ENCODE data around the gene PLXNA2. TPM values are rescaled to one million over a fixed set of nuclear protein-coding genes. Genes with fewer than 3 reads are reported as not detected.

The PLXNA2 gene
- total and polyA plus RNA-seq, 5 donors from 2014 or later = 0.02 to 0.62 (median 0.16) TPM; not detected in 2

DNA sequence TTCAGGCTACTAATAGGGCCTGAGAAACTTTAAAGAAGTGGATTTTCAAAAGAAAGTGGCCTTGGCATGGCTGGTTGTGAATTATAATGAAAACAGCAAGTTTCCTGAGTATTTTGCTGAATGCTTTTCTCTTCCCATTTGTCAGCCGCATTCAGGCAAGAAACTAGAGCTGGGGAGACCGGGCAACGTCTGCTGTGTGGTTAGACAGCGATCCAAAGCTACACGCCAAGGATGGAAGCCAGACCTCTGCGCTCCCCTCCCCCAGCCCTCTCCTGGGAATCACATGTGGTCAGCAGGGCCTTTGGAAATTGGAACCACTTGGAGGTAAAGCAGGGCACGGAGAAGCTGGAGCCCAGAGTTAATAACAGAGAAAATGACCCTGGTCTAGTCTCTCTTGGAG lies 219.2 kb downstream of the PLXNA2 start:
- Mint-ChIP-seq H3K4me3 (no peak overlapping the region), H3K4me1 (no peaks in the 10 kb centered on the region), H3K27ac (no peak overlapping the region), H3K27me3 (peaks cover 9% of the 10 kb centered on the region), H3K9me3 (no peaks in the 10 kb centered on the region), H3K36me3 (no peaks in the 10 kb centered on the region)
- no peaks in the 10 kb centered on the region for H3K4me1 ChIP-seq (ENCODE audit: control insufficient read depth, insufficient read depth, low read length, poor library complexity, severe bottlenecking)
- ATAC-seq (ENCODE audit: low read depth in 2 of 2) = no peak
- peaks cover 2% of the 10 kb centered on the region for H3K27me3 ChIP-seq (ENCODE audit: control insufficient read depth, insufficient read depth, low read length)
- H3K9me3 ChIP-seq (ENCODE audit: control insufficient read depth in 2 of 2, low read length in 2 of 2) = no peaks in the 10 kb centered on the region
- no peak for DNase-seq
- no peaks in the 10 kb centered on the region for H3K36me3 ChIP-seq (ENCODE audit: control insufficient read depth, insufficient read depth, low read length)
- no peak overlapping the region for H3K27ac ChIP-seq (ENCODE audit: insufficient read depth, low read length, poor library complexity, severe bottlenecking)
- H3K4me3 ChIP-seq (ENCODE audit: low read depth, low read length) = no peak overlapping the region

DNA sequence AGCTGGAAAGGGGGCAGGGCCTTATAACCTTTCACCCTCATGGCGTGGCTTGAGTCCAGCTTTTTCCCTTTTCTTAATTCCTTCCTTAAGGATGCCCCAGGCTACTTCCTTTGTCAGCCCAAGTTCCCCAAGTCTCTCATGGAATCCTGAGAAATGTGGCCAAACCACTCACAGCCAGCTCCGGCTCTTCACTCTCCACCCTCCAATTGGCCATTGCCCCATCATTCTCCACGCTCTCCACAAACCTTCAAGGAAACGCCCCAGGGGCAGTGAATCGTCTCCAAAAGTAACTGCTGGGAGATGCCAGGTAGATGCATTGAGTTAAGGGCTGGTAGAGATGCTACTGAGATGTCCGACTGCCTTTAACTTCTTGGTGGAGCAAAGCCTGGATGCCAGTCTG lies 219.8 kb downstream of the PLXNA2 start:
- DNase-seq = no peak
- H3K27me3 ChIP-seq (ENCODE audit: control insufficient read depth, insufficient read depth, low read length) = peaks cover 2% of the 10 kb centered on the region
- no peak for ATAC-seq (ENCODE audit: low read depth in 2 of 2)
- H3K27ac Mint-ChIP-seq = no peak overlapping the region
- H3K9me3 ChIP-seq (ENCODE audit: control insufficient read depth in 2 of 2, low read length in 2 of 2) = no peaks in the 10 kb centered on the region
- H3K4me3 Mint-ChIP-seq = no peak overlapping the region
- H3K36me3 Mint-ChIP-seq = no peaks in the 10 kb centered on the region
- no peaks in the 10 kb centered on the region for H3K36me3 ChIP-seq (ENCODE audit: control insufficient read depth, insufficient read depth, low read length)
- H3K27me3 Mint-ChIP-seq = peaks cover 4% of the 10 kb centered on the region
- H3K4me1 ChIP-seq (ENCODE audit: control insufficient read depth, insufficient read depth, low read length, poor library complexity, severe bottlenecking) = no peaks in the 10 kb centered on the region
- H3K4me1 Mint-ChIP-seq = no peaks in the 10 kb centered on the region
- H3K27ac ChIP-seq (ENCODE audit: insufficient read depth, low read length, poor library complexity, severe bottlenecking) = no peak overlapping the region
- H3K9me3 Mint-ChIP-seq = no peaks in the 10 kb centered on the region
- H3K4me3 ChIP-seq (ENCODE audit: low read depth, low read length) = no peak overlapping the region

DNA sequence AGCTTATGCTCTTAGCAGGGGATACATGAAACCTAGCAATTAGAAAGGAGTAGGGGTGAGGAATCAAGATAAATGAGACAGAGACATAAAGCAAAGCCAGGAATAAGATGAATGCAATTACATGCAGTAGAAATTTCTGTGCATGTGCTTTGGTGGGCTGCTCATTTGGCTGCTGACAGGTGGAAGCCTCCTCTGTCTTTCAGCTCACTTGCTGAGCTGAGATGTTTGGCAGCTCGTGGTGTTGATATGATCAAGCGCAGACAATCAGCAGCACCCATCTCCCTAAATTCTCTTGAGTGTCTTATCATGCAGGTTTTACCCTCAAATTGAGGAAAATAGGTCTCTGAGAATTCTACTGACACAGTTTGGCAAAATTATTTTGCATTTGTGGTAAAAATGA lies 224.9 kb downstream of the PLXNA2 start:
- Histone ChIP-seq H3K27ac (ENCODE audit: insufficient read depth, low read length, poor library complexity, severe bottlenecking) (no peak overlapping the region), H3K36me3 (ENCODE audit: control insufficient read depth, insufficient read depth, low read length) (no peaks in the 10 kb centered on the region), H3K27me3 (ENCODE audit: control insufficient read depth, insufficient read depth, low read length) (peaks cover 2% of the 10 kb centered on the region), H3K4me3 (ENCODE audit: low read depth, low read length) (no peak overlapping the region), H3K4me1 (ENCODE audit: control insufficient read depth, insufficient read depth, low read length, poor library complexity, severe bottlenecking) (no peaks in the 10 kb centered on the region), H3K9me3 (ENCODE audit: control insufficient read depth in 2 of 2, low read length in 2 of 2) (no peaks in the 10 kb centered on the region)
- peaks cover 0 to 2% (median 0%) of the 10 kb centered on the region in 7 donors for H3K9me3 Mint-ChIP-seq
- no peaks in the 10 kb centered on the region for H3K36me3 Mint-ChIP-seq
- H3K27ac Mint-ChIP-seq = no peak overlapping the region
- ATAC-seq (ENCODE audit: low read depth in 2 of 2) = no peak
- H3K4me1 Mint-ChIP-seq = no peaks in the 10 kb centered on the region
- H3K4me3 Mint-ChIP-seq = no peak overlapping the region
- DNase-seq = no peak
- peaks cover 4% of the 10 kb centered on the region for H3K27me3 Mint-ChIP-seq

DNA sequence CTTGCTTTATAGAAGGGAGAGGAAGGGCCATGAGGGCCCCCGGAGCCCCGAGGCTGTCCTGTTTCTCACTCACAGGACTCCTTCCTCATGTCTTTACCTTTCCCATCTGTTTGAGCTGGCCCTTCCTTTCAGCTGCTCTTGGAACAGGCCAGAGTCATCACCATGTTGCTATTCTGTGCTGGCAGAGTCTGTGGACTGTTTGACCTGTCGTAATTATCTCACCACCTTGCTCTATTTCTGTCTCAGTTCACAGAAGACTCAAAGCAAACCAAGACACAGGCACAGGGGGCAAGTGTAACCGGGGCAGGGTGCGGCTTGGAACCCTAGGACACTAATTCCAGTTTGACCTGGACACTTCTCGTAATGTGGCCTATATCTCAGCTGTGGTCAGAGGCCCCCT lies 228.9 kb downstream of the PLXNA2 start:
- Histone ChIP-seq H3K9me3 (ENCODE audit: control insufficient read depth in 2 of 2, low read length in 2 of 2) (no peaks in the 10 kb centered on the region), H3K4me3 (ENCODE audit: low read depth, low read length) (no peak overlapping the region), H3K27me3 (ENCODE audit: control insufficient read depth, insufficient read depth, low read length) (no peaks in the 10 kb centered on the region), H3K4me1 (ENCODE audit: control insufficient read depth, insufficient read depth, low read length, poor library complexity, severe bottlenecking) (no peaks in the 10 kb centered on the region), H3K36me3 (ENCODE audit: control insufficient read depth, insufficient read depth, low read length) (no peaks in the 10 kb centered on the region), H3K27ac (ENCODE audit: insufficient read depth, low read length, poor library complexity, severe bottlenecking) (no peak overlapping the region)
- Mint-ChIP-seq H3K27me3 (peaks cover 5% of the 10 kb centered on the region), H3K27ac (no peak overlapping the region), H3K9me3 (peaks cover 0 to 3% (median 0%) of the 10 kb centered on the region in 7 donors), H3K36me3 (no peaks in the 10 kb centered on the region), H3K4me3 (no peak overlapping the region), H3K4me1 (no peaks in the 10 kb centered on the region)
- no peak for DNase-seq
- ATAC-seq (ENCODE audit: low read depth in 2 of 2) = no peak

DNA sequence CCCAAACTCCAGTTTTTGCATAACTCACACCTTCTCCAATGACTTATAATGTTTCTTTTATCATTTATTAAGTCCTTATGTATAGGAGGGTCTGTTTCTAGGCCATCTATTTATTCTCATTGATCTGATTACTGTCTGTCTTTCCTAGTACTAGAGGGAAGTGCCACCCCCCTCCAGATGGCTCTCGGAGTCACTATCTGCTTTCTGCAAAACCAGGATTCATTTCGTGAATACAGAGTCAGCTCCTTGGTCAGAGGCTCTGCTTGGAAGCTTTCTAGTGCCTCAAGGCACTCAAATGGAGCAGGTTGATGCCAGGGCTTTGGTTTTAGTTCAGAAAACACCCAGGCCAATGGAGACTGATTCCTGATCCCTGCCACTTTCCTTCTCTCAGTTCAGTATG lies 231.0 kb downstream of the PLXNA2 start:
- Mint-ChIP-seq H3K4me1 (no peaks in the 10 kb centered on the region), H3K4me3 (no peak overlapping the region), H3K9me3 (peaks cover 0 to 2% (median 0%) of the 10 kb centered on the region in 7 donors), H3K27me3 (peaks cover 5% of the 10 kb centered on the region), H3K27ac (no peak overlapping the region), H3K36me3 (no peaks in the 10 kb centered on the region)
- DNase-seq (no peak), ATAC-seq (ENCODE audit: low read depth in 2 of 2) (no peak)
- Histone ChIP-seq H3K4me1 (ENCODE audit: control insufficient read depth, insufficient read depth, low read length, poor library complexity, severe bottlenecking) (no peaks in the 10 kb centered on the region), H3K27me3 (ENCODE audit: control insufficient read depth, insufficient read depth, low read length) (no peaks in the 10 kb centered on the region), H3K9me3 (ENCODE audit: control insufficient read depth in 2 of 2, low read length in 2 of 2) (no peaks in the 10 kb centered on the region), H3K27ac (ENCODE audit: insufficient read depth, low read length, poor library complexity, severe bottlenecking) (no peak overlapping the region), H3K4me3 (ENCODE audit: low read depth, low read length) (no peak overlapping the region), H3K36me3 (ENCODE audit: control insufficient read depth, insufficient read depth, low read length) (no peaks in the 10 kb centered on the region)

DNA sequence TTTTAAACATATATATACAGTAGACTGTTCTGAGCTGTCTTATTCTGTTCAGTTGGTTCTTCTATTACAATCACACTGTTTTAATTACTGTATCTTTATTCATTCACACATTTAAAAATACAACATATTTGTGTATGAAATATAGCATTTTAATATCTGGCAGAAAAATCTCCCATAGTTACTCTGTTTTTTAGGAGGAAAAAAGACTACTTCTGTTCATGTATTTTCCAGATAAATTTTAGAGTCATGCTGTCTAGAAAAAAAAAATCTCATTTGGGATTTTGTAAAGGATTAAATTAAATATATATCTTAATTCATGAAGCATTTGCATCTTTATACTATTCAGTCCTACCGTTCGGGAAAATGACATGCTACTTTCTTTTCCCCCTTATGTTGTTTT lies 231.5 kb downstream of the PLXNA2 start:
- no peaks in the 10 kb centered on the region for H3K36me3 Mint-ChIP-seq
- ATAC-seq (ENCODE audit: low read depth in 2 of 2) (no peak), DNase-seq (no peak)
- H3K4me1 Mint-ChIP-seq = no peaks in the 10 kb centered on the region
- no peak overlapping the region for H3K27ac Mint-ChIP-seq
- H3K27ac ChIP-seq (ENCODE audit: insufficient read depth, low read length, poor library complexity, severe bottlenecking) = no peak overlapping the region
- no peak overlapping the region for H3K4me3 ChIP-seq (ENCODE audit: low read depth, low read length)
- H3K36me3 ChIP-seq (ENCODE audit: control insufficient read depth, insufficient read depth, low read length) = no peaks in the 10 kb centered on the region
- peaks cover 0 to 1% (median 0%) of the 10 kb centered on the region in 7 donors for H3K9me3 Mint-ChIP-seq
- H3K9me3 ChIP-seq (ENCODE audit: control insufficient read depth in 2 of 2, low read length in 2 of 2) = no peaks in the 10 kb centered on the region
- no peaks in the 10 kb centered on the region for H3K4me1 ChIP-seq (ENCODE audit: control insufficient read depth, insufficient read depth, low read length, poor library complexity, severe bottlenecking)
- no peaks in the 10 kb centered on the region for H3K27me3 ChIP-seq (ENCODE audit: control insufficient read depth, insufficient read depth, low read length)
- peaks cover 5% of the 10 kb centered on the region for H3K27me3 Mint-ChIP-seq
- H3K4me3 Mint-ChIP-seq = no peak overlapping the region

DNA sequence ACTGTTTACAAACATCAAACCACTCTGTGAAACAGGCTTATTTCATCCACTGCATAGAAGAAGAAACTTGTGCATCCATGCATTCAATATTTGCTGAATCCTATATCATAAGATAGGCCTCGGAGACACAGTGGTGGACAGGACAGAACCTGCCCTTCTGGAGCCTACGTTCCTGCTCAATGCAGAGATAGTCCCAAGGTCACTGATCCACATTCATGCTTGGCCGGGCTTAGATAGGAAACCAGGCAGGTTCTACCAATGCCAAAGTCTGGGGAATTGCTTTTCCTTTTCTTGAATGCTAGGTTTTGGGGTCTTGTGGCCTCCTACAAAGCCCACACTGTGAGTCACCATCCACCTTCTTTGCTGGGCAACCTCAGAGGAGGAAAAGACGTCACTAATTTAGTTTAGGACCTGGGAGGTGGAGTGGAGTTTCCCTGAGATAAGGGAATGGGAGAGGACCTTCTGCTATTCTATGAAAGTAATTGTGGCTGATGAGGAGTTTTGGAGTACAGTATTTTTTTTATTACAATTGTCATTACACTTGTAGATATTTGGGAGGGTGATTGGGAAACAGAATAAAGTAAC lies 233.6 kb downstream of the PLXNA2 start:
- Histone ChIP-seq H3K9me3 (ENCODE audit: control insufficient read depth in 2 of 2, low read length in 2 of 2) (no peaks in the 10 kb centered on the region), H3K4me3 (ENCODE audit: low read depth, low read length) (no peak overlapping the region), H3K4me1 (ENCODE audit: control insufficient read depth, insufficient read depth, low read length, poor library complexity, severe bottlenecking) (no peaks in the 10 kb centered on the region), H3K27me3 (ENCODE audit: control insufficient read depth, insufficient read depth, low read length) (no peaks in the 10 kb centered on the region), H3K36me3 (ENCODE audit: control insufficient read depth, insufficient read depth, low read length) (no peaks in the 10 kb centered on the region), H3K27ac (ENCODE audit: insufficient read depth, low read length, poor library complexity, severe bottlenecking) (no peak overlapping the region)
- Mint-ChIP-seq H3K4me1 (no peaks in the 10 kb centered on the region), H3K4me3 (no peak overlapping the region), H3K36me3 (no peaks in the 10 kb centered on the region), H3K9me3 (peaks cover 0 to 1% (median 0%) of the 10 kb centered on the region in 7 donors), H3K27me3 (peaks cover 10% of the 10 kb centered on the region), H3K27ac (no peak overlapping the region)
- DNase-seq (no peak), ATAC-seq (ENCODE audit: low read depth in 2 of 2) (no peak)

DNA sequence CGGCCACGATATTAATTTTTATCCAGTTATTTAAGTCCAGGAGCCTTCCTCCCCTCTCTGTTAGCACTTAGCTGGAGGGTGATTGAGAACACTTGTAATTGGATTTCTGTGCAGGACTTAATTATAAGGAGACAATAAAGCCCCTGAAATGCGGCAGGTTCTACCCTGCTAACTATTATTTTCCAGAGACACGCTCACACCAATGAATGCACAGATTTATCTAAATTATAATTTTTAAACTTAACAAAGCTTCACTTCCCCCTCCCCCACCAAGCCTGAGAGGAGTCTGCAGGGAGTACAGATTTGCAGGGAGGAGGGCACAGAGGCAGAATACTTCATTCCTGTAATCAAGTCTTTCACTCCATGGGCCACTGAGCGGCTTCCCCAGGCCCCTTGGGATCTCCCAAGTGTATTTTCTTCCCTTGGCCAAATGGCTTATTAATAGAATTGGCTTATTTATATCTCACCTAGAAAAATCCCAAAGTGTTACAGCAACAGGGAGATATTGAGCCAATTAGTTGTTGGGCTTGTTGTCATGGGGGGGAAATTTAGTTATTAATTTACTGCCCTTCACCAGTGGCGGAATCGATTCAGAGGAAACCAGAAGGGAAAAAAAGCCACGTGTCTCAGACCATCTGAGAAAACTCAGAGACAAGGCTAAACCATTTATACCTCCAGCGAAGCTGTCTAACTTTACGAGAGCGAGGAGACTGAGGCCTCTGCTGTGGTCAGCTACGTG lies 234.3 kb downstream of the PLXNA2 start:
- H3K27ac Mint-ChIP-seq = no peak overlapping the region
- DNase-seq (no peak), ATAC-seq (ENCODE audit: low read depth in 2 of 2) (no peak)
- H3K4me3 Mint-ChIP-seq = no peak overlapping the region
- Histone ChIP-seq H3K4me3 (ENCODE audit: low read depth, low read length) (no peak overlapping the region), H3K27ac (ENCODE audit: insufficient read depth, low read length, poor library complexity, severe bottlenecking) (no peak overlapping the region), H3K9me3 (ENCODE audit: control insufficient read depth in 2 of 2, low read length in 2 of 2) (no peaks in the 10 kb centered on the region), H3K4me1 (ENCODE audit: control insufficient read depth, insufficient read depth, low read length, poor library complexity, severe bottlenecking) (no peaks in the 10 kb centered on the region), H3K27me3 (ENCODE audit: control insufficient read depth, insufficient read depth, low read length) (no peaks in the 10 kb centered on the region), H3K36me3 (ENCODE audit: control insufficient read depth, insufficient read depth, low read length) (no peaks in the 10 kb centered on the region)
- peaks cover 10% of the 10 kb centered on the region for H3K27me3 Mint-ChIP-seq
- no peaks in the 10 kb centered on the region for H3K36me3 Mint-ChIP-seq
- no peaks in the 10 kb centered on the region for H3K4me1 Mint-ChIP-seq
- H3K9me3 Mint-ChIP-seq = peaks cover 0 to 1% (median 0%) of the 10 kb centered on the region in 7 donors

Measured in CD4-positive, CD25-positive, alpha-beta regulatory T cell (primary cell).